T-helper 17 cell (primary cell): ENCODE data around the gene TOM1L1. TPM values are rescaled to one million over a fixed set of nuclear protein-coding genes. Genes with fewer than 3 reads are reported as not detected.

Source experiments
- ATAC-seq: fragments of 150-1000 bp; cut with Tn5 transposase; 2 replicates; pipeline ENCODE4 v1.10.0; 2021; ENCODE audit warnings: mild to moderate bottlenecking, moderate library complexity
- DNase-seq, 3 donors: peaks; one replicate each; pipeline versions ENCODE4 v3.0.0 to v3.0.0-alpha.2; 2020 to 2021
- H3K9me3 ChIP-seq: one replicate; pipeline ENCODE4 v1.7.0; 2013; ENCODE audit warnings: low read length, mild to moderate bottlenecking; ENCODE audit not compliant: control insufficient read depth, poor library complexity, severe bottlenecking
- H3K27ac Mint-ChIP-seq: one replicate; pipeline ENCODE4 v1.8.0; 2022; ENCODE audit warnings: mild to moderate bottlenecking, moderate library complexity, mixed read lengths
- H3K27me3 Mint-ChIP-seq: one replicate; pipeline ENCODE4 v1.8.0; 2022; ENCODE audit warnings: mixed read lengths
- H3K36me3 Mint-ChIP-seq: one replicate; pipeline ENCODE4 v1.8.0; 2022; ENCODE audit warnings: low read depth, mixed read lengths
- H3K4me1 Mint-ChIP-seq: one replicate; pipeline ENCODE4 v1.8.0; 2022; ENCODE audit warnings: mild to moderate bottlenecking, mixed read lengths
- H3K4me3 Mint-ChIP-seq: one replicate; pipeline ENCODE4 v1.8.0; 2022; ENCODE audit warnings: mild to moderate bottlenecking, moderate library complexity, mixed read lengths
- total RNA-seq, 4 donors: library from RNA in 2 of 4; stranded (reverse) in 2 of 4; gene quantifications; one replicate each; pipeline ENCODE4 v1.2.3 and lab custom pipeline; 2022 to 2026

Gene TOM1L1
- total RNA-seq, 2 donors from 2014 or later = 0.42 to 1.1 TPM

GRCh38 chr17:54881255-54881972 is 19.2 kb upstream of the TOM1L1 start:
- Mint-ChIP-seq H3K4me1 (no peaks in the 10 kb centered on the region), H3K36me3 (peaks cover 2% of the 10 kb centered on the region), H3K27me3 (no peaks in the 10 kb centered on the region), H3K27ac (no peak overlapping the region), H3K4me3 (no peak overlapping the region)
- ATAC-seq (no peak), DNase-seq (no peak)
- H3K9me3 ChIP-seq = no peaks in the 10 kb centered on the region

GRCh38 chr17:54882371-54882770 is 18.3 kb upstream of the TOM1L1 start:
- Mint-ChIP-seq H3K4me3 (no peak overlapping the region), H3K36me3 (no peaks in the 10 kb centered on the region), H3K4me1 (no peaks in the 10 kb centered on the region), H3K27ac (no peak overlapping the region), H3K27me3 (peaks cover 4% of the 10 kb centered on the region)
- no peaks in the 10 kb centered on the region for H3K9me3 ChIP-seq
- ATAC-seq = no peak
- DNase-seq = no peak

- H3K9me3 ChIP-seq = no peaks in the 10 kb centered on the region
- Mint-ChIP-seq H3K36me3 (no peaks in the 10 kb centered on the region), H3K27ac (no peak overlapping the region), H3K4me3 (no peak overlapping the region), H3K4me1 (no peaks in the 10 kb centered on the region), H3K27me3 (peaks cover 4% of the 10 kb centered on the region)
- ATAC-seq (no peak), DNase-seq (no peak)
These were observed 17.7 kb upstream of the TOM1L1 start for GRCh38 chr17:54882950-54883349.

- no peak overlapping the region for H3K4me3 Mint-ChIP-seq
- no peak overlapping the region for H3K27ac Mint-ChIP-seq
- peaks cover 9% of the 10 kb centered on the region for H3K27me3 Mint-ChIP-seq
These were observed 16.7 kb upstream of the TOM1L1 start for GRCh38 chr17:54883939-54884338.

GRCh38 chr17:54887787-54888186 is 12.9 kb upstream of the TOM1L1 start:
- Mint-ChIP-seq H3K27ac (no peak overlapping the region), H3K4me3 (no peak overlapping the region), H3K4me1 (no peaks in the 10 kb centered on the region), H3K27me3 (peaks cover 22% of the 10 kb centered on the region), H3K36me3 (peaks cover 3% of the 10 kb centered on the region)
- DNase-seq (no peak), ATAC-seq (no peak)
- no peaks in the 10 kb centered on the region for H3K9me3 ChIP-seq

More at GRCh38 chr17:54883939-54884338, 16.7 kb upstream of the TOM1L1 start:
- no peaks in the 10 kb centered on the region for H3K9me3 ChIP-seq
- Mint-ChIP-seq H3K36me3 (no peaks in the 10 kb centered on the region), H3K4me1 (no peaks in the 10 kb centered on the region)
- DNase-seq = no peak
- no peak for ATAC-seq

- Mint-ChIP-seq H3K4me1 (peaks cover 2% of the 10 kb centered on the region), H3K4me3 (no peak overlapping the region), H3K27ac (no peak overlapping the region), H3K36me3 (peaks cover 5% of the 10 kb centered on the region), H3K27me3 (peaks cover 27% of the 10 kb centered on the region)
- no peak for ATAC-seq
- no peaks in the 10 kb centered on the region for H3K9me3 ChIP-seq
- DNase-seq = no peak
These were observed 12.4 kb upstream of the TOM1L1 start for GRCh38 chr17:54888254-54888653.

GRCh38 chr17:54888981-54889380 is 11.7 kb upstream of the TOM1L1 start:
- H3K9me3 ChIP-seq = no peaks in the 10 kb centered on the region
- Mint-ChIP-seq H3K36me3 (peaks cover 5% of the 10 kb centered on the region), H3K27ac (no peak overlapping the region), H3K27me3 (peaks cover 34% of the 10 kb centered on the region), H3K4me3 (no peak overlapping the region), H3K4me1 (peaks cover 3% of the 10 kb centered on the region)
- ATAC-seq = no peak
- DNase-seq = no peak

- H3K36me3 Mint-ChIP-seq = peaks cover 5% of the 10 kb centered on the region
These were observed 9.4 kb upstream of the TOM1L1 start for GRCh38 chr17:54891176-54891821.

GRCh38 chr17:54892360-54892759 is 8.3 kb upstream of the TOM1L1 start:
- Mint-ChIP-seq H3K36me3 (peaks cover 5% of the 10 kb centered on the region), H3K4me1 (peaks cover 3% of the 10 kb centered on the region), H3K27me3 (peaks cover 53% of the 10 kb centered on the region), H3K4me3 (no peak overlapping the region), H3K27ac (no peak overlapping the region)
- peaks cover 2% of the 10 kb centered on the region for H3K9me3 ChIP-seq
- DNase-seq (no peak), ATAC-seq (no peak)

More at GRCh38 chr17:54891176-54891821, 9.4 kb upstream of the TOM1L1 start:
- Mint-ChIP-seq H3K4me3 (no peak overlapping the region), H3K27ac (no peak overlapping the region), H3K4me1 (peaks cover 3% of the 10 kb centered on the region), H3K27me3 (peaks cover 47% of the 10 kb centered on the region)
- DNase-seq (no peak), ATAC-seq (no peak)
- peaks cover 2% of the 10 kb centered on the region for H3K9me3 ChIP-seq

GRCh38 chr17:54898576-54898975 is 2.1 kb upstream of the TOM1L1 start:
- Mint-ChIP-seq H3K27ac (no peak overlapping the region), H3K4me3 (peak overlapping the region; percentile 45), H3K27me3 (peaks cover 60% of the 10 kb centered on the region), H3K36me3 (no peaks in the 10 kb centered on the region), H3K4me1 (peaks cover 6% of the 10 kb centered on the region)
- DNase-seq = no peak
- no peak for ATAC-seq
- peaks cover 2% of the 10 kb centered on the region for H3K9me3 ChIP-seq

GRCh38 chr17:54899201-54899600 is 1.5 kb upstream of the TOM1L1 start:
- H3K27me3 Mint-ChIP-seq = peaks cover 54% of the 10 kb centered on the region
- DNase-seq = no peak
- H3K9me3 ChIP-seq = peaks cover 2% of the 10 kb centered on the region
- H3K4me3 Mint-ChIP-seq = no peak overlapping the region
- peaks cover 6% of the 10 kb centered on the region for H3K4me1 Mint-ChIP-seq
- ATAC-seq = no peak
- no peaks in the 10 kb centered on the region for H3K36me3 Mint-ChIP-seq
- H3K27ac Mint-ChIP-seq = no peak overlapping the region

- peaks cover 2% of the 10 kb centered on the region for H3K9me3 ChIP-seq
- no peaks in the 10 kb centered on the region for H3K36me3 Mint-ChIP-seq
- H3K4me1 Mint-ChIP-seq = peaks cover 6% of the 10 kb centered on the region
- DNase-seq = no peak
- no peak for ATAC-seq
- H3K4me3 Mint-ChIP-seq = peak overlapping the region; percentile 67
- peak overlapping the region; percentile 6 for H3K27ac Mint-ChIP-seq
- peaks cover 52% of the 10 kb centered on the region for H3K27me3 Mint-ChIP-seq
These were observed 763 bp upstream of the TOM1L1 start for GRCh38 chr17:54899721-54900456.

- DNase-seq = no peak
- H3K9me3 ChIP-seq = no peaks in the 10 kb centered on the region
- H3K4me1 Mint-ChIP-seq = peaks cover 6% of the 10 kb centered on the region
- H3K4me3 Mint-ChIP-seq = peak overlapping the region; percentile 82
- H3K36me3 Mint-ChIP-seq = no peaks in the 10 kb centered on the region
- peaks cover 43% of the 10 kb centered on the region for H3K27me3 Mint-ChIP-seq
- no peak overlapping the region for H3K27ac Mint-ChIP-seq
- ATAC-seq = no peak
These were observed 674 bp downstream of the TOM1L1 start for GRCh38 chr17:54901230-54901822.
